ENCODE data around the gene SYNGR2.

Gene SYNGR2

GRCh38 chr17:78173097-78173715, 4.8 kb downstream of the SYNGR2 start:
- peak; percentile 23 for DNase-seq

DNA sequence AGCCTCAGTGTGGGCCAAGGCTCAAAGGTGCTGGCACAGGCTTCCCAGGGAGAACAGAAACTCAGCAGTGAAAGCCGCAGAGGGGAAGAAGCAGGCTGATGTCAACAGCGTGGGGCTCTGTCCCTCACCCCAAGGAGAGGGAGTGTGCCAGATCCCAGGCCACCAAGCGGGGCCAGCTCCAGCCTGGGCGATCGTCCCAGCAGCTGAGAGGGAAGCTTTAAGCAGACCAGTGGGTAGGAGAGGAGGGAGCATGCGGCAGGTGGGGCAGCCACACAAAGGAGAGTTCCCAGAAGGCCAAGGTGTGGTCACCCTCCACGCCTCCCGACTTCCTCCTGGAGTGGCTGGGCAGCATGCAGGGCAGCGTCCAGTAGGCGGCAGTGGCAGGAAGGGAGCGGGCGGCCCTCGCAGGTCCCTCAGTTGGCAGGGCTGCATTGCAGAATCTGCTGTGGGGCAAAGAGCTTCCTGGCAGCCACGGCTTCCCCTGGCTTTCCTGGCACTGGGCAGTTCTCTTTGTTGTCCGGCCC, 6.0 kb downstream of the SYNGR2 start:
- DNase-seq: peak; percentile 88

GRCh38 chr17:78174870-78175642, 6.7 kb downstream of the SYNGR2 start:
- DNase-seq: no peak

DNA sequence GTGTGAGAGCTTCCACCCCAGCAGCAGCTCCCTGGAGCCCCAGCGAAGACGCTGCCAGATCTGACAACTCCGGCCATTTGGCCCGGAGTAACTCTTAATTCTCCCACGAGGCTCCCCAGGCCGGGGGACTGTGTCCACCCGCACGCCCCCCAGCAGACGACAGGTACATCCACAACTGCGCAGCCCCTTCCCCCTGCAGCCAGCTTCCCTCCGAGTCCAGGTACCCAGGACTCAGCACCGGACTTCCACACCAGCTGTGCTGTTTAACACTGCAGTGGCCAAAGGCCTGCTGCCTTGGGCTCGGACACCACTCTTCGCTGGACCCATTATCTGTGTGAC, 7.2 kb downstream of the SYNGR2 start:
- DNase-seq: no peak

GRCh38 chr17:78176548-78177025, 8.2 kb downstream of the SYNGR2 start:
- peak; percentile 64 for DNase-seq

- no peak for DNase-seq
These were observed 11.0 kb downstream of the SYNGR2 start for GRCh38 chr17:78179372-78179771.

DNA sequence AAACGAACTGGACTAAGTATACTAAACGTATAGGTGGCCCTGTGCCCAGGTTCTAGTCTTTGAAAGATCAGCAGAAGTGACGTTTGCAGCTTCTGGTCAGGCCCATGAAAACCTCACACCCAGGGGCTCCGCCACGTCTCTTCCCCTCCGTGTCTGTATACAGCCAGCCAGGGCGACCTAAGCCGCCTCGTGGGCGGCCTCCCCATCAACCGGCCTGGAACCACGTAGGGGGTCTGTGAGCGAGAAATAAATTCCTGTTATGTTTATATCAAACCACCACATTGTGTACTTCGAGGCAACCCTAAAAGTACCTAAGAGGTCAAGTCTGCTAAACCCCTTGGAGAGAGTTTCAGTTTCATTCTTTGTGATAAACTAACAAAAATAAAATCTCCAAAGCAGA, 11.7 kb downstream of the SYNGR2 start:
- DNase-seq: no peak

DNA sequence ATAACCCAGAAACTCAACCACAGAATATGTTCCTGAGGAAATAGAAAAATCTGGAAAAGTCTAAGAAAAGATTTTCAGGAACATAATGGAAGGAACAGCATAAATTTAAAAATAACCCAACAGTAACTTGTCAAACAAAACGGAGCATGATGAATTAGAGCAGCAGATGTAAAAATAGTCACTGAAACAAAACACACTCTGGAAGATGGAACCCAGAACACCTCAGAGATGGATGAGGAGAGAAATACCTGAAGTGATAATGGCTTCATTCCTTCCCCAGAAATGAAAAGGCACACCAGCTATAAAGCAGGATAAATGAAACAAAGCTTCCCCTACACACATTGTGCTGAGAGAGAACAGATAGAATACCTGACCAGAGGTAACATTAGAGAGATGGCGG, 12.1 kb downstream of the SYNGR2 start:
- DNase-seq: no peak

- no peak for DNase-seq
These were observed 14.1 kb downstream of the SYNGR2 start for GRCh38 chr17:78182504-78182903.

GRCh38 chr17:78183916-78184315, 15.5 kb downstream of the SYNGR2 start:
- no peak for DNase-seq

DNA sequence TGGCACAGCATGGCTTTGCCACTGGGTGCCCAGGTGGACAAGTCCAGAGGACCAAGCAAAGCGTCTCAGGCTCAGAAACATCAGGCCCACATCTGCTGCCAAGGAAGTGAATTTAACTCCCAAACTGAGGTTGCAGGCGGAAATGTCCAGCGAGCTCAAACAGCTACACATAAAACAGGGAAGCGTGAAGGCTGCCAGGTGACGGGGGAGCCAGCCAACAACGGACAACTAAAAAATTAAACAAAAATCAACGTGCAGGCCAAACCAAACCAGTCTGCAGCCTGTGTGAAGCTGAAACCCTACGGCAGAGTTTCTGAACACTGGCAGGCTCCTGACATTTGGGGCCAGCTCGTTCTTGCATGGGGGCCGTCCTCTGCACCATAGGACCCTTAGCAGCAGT, 16.0 kb downstream of the SYNGR2 start:
- DNase-seq: no peak

DNA sequence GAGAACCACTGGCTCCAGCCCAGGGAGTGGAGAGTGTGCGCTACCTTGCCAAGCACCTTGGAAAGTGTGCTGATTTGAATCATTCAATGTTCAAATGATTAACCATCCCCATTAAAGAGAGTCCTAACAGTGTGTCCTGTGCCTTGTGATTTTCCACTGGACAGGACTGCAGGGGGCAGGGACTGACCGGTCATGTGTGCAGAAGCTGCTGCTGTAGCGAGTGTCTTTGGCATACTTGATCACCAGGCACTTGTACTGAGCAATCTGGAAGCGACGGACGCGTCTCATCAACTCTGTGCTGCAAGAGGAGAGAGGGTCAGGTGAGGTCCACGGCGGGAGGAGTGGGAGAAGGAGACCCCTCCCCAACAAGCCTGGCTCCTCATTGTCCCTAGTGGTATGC, 16.5 kb downstream of the SYNGR2 start:
- DNase-seq: no peak

GRCh38 chr17:78185981-78186691, 17.8 kb downstream of the SYNGR2 start:
- DNase-seq: peak; percentile 56

- peak; percentile 95 for DNase-seq
These were observed 18.6 kb downstream of the SYNGR2 start, which contains the start of the genes AFMID and TK1 for GRCh38 chr17:78186692-78187595. Gene AFMID (plus strand): TSS chr17:78187362. CDS start chr17:78187371, 9 bp downstream. Gene TK1 (minus strand): TSS chr17:78187052. CDS start chr17:78186994, 58 bp downstream.

- DNase-seq: no peak
These were observed 28.3 kb downstream of the SYNGR2 start for GRCh38 chr17:78196716-78197115.

- no peak for DNase-seq
These were observed 28.9 kb downstream of the SYNGR2 start for GRCh38 chr17:78197147-78197832.

GRCh38 chr17:78200451-78200850, 32.1 kb downstream of the SYNGR2 start:
- no peak for DNase-seq

GRCh38 chr17:78202666-78203065, 34.3 kb downstream of the SYNGR2 start:
- DNase-seq: no peak

- DNase-seq: no peak
These were observed 36.2 kb downstream of the SYNGR2 start for GRCh38 chr17:78204387-78205123.

DNA sequence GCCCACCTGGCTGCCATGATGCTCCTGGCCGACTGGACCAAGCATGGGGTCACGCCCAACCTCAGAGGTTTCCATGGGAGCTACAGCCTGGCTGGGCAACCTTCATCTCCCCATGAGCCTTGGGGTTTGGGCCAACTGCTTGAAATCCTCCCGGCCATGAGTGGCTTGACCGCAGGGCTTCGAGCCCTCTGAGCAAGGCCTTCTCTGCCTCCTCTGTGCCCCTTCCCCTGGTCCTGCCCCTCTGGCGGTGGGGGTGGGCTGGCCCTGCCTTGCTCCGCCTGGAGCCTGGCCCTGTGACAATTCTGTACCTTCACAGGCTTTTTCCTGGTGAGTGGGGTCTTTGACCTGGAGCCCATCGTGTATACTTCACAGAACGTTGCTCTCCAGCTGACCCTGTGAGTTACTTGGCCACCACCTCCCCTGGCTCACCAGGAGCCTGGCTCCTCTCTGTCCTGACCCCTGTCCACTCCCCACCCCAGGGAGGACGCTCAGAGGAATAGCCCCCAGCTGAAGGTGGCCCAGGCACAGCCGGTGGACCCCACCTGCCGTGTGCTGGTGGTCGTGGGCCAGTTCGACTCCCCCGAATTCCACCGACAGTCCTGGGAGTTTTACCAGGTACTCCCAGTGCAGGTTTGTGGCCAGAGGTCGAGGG, 36.9 kb downstream of the SYNGR2 start:
- no peak for DNase-seq

- no peak for DNase-seq
These were observed 37.9 kb downstream of the SYNGR2 start for GRCh38 chr17:78206298-78206697.
